HG03139 (cell line): ENCODE measurements around the gene ZNF605.
"Not testable (repeated sequence)": the region's sequence is repeated elsewhere in the genome, so short reads cannot be mapped to it uniquely, and the experiment has no call there.

Source experiments
- ATAC-seq: cut with Tn5 transposase; IDR thresholded peaks from one replicate; pipeline ENCODE4 v1.9.1; 2021; ENCODE audit not compliant: unreplicated experiment

Gene ZNF605

DNA sequence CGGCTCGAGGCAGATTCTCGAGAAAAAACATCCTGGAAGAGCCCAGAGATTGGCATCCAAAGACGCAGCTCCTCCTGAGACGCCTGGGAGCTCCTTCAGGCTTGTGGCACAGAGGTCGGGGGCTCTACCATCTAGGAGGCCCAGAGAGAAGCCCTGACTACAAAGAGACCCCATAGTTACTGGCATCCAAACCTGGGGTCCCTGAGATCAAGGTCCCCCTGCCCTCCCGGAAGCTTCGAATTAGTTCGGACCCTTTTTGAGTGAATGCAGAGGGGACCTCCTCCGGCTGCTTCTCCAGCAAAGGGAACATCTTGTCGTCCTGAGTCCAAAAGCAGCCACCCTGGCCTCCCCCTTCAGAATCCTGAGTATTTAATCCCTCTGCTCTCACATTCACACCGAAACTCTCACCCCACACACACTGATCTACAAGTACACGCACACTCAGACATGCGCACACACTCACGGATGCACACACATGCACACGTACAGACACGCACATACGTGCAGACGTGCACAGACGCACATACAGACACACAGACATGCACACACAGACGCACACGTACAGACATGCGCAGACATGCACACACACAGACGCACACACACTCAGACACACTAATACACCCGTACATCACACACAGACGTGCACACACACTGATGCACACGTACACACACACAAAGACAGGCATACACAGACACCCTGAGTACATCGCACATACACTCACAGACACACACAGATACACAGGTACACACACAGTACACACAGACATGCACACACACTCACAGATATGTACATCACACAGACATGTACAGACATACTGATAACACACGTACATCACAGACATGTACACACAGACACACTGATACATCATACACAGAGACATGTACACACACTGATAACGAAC is 5.9 kb downstream of the ZNF605 start:
- no peak for ATAC-seq

DNA sequence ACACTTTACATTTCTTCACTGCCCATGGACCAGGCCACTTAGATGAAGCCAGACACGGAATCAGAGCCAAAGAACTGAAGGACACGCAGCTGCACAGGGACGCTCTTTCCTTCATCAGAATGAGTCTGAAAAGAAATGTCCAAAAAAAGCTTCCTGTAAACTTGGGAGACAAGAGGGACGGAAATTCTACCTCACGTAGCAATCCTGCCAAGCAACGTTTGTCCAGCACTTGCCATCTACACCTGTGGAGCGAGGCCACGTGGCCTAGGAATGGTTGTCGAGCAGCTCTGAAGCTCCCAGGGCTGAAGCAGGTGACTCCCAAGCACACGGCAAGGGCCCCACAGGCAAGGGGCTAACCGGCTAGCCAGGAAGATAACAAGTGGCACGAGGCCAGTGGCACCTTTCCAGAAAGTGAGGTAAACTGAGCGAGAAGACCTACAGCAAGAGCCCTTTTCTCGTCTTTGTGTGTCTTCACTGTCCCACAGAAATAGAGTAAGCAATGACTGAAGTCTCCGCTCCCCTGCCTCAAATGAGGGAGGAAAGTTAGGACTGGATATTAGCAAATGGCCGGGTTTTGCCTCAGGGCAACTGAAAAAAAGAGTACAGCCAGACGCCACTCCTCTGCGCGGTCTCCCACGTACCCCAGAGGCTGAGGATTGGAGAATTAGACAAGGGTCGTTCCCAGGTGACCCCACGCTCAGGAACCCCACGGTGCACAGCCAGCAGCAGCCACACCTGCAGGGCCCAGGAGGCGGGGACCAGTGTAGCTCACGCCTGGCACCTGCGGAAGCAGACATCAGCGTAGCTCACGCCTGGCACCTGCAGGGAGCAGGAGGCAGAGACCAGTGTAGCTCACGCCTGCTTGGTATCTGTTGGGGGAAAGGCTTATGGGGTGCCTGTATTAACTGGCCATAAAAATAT is 7.7 kb downstream of the ZNF605 start:
- ATAC-seq, result no peak

DNA sequence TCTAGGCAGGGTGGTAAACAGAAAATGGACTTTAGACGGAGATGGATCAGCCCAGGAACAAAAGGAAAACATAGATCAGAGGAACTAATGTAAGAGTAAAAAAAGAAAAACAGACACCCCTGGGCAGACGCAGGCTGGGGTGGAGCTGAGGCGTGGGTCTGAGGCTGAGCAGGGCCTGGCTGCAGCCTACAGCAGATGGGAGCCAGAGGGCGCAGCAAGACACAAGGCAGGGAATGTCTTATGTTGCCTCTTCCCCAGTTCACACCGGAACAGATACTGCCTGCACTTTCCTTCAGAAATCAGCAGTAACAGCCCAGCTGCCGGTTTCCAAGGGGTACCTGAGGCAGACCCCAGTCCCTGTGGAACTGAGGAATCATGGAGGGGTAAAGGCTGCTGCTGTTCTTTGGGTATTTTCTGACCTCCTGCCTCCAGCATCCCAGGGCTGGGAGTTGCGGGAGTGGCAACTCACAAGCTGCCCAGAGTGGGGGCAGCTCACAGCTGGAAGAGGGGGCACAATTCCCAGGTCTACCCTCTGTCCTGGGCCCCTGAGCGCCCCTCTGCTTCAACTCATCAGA is 9.8 kb downstream of the ZNF605 start:
- no peak for ATAC-seq

DNA sequence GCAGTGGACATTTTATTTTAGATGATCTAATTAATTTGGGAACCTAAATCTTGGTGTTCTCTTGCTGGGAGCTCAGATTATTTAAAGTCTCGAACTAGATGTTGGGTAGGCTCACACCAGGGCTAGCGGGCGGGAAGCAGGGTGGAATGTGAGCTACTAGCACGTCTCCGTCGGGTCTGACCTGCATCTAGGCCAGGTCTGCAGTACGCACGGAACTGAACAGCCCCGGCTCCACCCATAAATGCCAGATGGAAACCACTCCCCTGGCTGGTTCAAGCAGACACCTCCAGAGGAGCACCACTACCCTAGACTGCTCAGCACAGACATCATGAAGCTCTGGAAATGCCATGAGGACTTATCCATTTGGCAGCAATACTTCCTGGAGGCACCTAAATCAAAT is 10.3 kb downstream of the ZNF605 start:
- ATAC-seq, result no peak

DNA sequence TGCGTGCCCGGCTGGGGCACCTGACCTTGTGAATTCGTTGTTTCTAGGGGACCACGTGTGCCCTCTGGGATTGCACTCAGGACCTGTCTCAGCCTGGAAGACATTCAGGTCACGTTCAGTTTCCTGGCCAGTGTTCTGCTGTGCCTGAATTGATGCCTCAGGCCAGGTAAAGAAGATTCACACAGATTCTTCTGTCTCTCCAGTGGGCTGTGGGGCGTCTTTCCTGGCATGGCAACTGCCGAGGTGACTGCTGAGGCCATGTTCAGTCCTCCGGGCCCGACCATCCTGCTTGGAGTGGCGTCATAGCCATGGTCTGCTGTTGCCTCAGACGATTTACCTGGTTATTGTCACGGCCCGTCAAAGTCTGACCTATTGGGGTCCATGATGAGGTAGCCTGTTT is 13.5 kb downstream of the ZNF605 start:
- ATAC-seq, result no peak

DNA sequence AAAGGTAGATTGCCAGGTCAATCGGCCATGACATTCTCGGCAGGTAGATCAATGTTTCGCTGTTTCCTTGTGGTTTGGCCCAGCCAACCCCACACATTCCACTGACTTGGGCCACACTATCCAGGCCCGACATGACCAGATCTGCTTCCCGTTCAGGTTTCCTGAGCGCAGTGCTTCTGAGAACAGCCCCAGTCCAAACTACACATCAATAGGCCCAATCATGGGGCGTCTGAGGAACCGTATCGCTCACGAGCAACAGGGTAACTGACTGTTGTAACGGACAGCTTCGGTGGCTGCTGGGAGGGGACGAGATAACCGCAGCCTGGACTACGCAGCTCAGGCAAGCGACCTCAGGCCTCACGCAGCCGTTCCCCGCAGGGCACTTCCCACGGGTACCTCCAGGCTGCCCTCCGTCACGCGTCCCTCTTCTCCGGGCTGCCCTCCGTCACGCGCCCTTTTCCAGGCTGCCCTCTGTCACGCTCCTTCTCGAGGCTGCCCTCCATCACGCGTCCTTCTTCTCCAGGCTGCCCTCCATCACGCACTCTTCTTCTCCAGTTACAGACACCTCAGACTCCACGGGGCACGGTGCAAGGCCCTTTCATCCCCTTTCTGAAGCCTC is 14.7 kb downstream of the ZNF605 start:
- ATAC-seq, result no peak

DNA sequence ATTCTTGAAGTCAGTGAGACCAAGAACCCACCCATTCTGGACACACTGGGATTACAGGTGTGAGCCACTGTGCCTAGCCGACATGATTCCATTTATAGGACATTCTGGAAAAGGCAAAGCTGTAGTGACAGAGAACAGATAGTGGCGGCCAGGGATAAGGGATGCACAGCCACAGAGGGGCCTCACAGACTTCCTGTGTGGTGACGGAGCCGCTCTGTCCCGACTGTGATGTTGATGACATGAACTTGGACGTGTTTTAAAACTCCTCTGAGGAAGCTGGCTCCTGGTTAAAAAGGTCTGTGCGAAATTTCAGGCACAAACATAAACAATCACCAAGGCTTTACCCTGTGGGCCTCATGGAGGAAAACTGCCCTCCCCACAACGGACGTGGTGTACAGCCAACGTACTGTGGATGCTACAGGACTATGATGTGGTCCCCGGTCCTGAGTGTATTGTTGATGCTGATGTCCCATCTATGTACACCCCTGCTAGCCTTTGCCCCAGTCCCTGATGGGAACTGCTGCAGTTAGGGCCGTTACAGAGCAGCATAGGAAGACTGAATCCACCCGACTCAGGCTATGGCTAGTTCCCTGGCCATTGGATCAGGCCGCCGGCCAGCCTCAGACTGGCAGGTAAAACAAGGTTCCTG is 15.9 kb downstream of the ZNF605 start:
- no peak for ATAC-seq

DNA sequence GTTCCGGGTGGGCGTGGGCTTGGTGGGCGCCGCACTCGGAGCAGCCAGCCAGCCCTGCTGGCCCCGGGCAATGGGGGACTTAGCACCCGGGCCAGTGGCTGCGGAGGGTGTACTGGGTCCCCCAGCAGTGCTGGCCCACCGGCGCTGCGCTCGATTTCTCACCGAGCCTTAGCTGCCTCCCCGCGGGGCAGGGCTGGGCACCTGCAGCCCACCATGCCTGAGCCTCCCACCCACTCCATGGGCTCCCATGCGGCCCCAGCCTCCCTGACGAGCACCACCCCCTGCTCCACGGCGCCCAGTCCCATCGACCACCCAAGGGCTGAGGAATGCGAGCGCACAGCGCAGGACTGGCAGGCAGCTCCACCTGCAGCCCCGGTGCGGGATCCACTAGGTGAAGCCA is 17.3 kb downstream of the ZNF605 start:
- not testable (repeated sequence) for ATAC-seq

DNA sequence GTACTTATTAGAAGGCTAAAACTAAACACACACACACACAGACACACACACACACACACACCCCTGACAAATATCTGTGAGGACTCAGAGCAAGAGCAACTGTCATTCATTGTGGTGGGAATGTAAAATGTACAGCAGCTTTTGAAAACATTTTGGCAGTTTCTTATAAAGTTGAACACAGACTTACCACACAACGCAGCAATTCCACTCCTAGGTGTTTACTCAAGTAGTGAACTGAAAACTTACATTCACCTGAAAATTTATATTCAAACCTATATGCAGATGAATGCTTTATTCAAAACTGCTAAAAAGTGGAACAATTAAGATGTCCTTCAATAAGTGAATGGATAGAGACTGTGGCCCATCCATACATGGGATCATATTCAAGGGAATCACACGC is 18.6 kb downstream of the ZNF605 start:
- no peak for ATAC-seq

DNA sequence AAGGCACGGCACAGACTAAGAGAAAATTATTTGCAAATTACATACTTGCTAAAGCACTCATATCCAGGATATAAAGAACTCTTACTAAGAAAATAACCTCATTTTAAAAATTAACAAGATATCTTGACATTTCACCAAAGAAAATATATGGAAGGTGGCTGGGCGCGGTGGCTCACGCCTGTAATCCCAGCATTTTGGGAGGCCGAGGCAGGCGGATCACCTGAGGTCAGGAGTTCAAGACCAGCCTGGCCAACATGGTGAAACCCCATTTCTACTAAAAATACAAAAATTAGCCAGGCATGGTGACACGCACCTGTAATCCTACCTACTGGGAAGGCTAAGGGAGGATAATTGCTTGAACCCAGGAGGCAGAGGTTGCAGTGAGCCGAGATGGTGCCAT is 19.2 kb downstream of the ZNF605 start:
- not testable (repeated sequence) for ATAC-seq

DNA sequence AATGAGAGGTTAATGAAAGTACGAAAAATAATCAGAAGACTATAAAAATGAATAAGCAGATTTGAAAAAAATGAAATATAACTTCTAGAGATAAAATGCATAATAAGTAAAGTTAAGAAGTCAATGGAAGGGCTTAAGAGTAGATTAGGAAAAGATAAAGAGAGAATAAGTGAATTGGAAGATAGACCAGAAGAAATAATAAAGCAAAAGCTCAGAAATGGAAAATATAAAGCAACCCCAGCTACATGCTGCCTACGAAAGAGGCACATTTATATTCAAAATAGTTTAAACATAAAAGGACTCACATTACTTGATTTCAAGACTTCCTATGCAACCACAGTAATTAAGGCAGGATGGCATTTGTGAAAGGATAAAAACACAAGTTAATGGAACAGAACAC is 19.9 kb downstream of the ZNF605 start:
- no peak for ATAC-seq

DNA sequence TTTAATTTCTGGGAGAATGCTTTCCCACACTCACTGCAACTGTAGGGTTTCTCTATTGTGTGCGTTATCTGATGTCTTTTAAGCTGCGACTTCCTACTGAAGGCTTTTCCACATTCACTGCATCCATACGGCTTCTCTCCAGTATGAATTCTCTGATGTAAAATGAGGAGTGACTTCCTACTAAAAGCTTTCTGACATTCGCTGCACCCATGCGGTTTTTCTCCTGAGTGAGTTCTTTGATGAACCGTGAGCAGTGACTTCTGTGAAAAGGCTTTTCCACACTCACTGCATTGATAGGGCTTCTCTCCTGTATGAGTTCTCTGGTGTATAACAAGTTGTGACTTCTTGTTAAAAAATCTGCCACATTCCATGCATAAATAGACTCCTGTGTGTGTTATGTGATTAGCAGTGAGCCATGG is 29.7 kb downstream of the ZNF605 start:
- ATAC-seq, result no peak

DNA sequence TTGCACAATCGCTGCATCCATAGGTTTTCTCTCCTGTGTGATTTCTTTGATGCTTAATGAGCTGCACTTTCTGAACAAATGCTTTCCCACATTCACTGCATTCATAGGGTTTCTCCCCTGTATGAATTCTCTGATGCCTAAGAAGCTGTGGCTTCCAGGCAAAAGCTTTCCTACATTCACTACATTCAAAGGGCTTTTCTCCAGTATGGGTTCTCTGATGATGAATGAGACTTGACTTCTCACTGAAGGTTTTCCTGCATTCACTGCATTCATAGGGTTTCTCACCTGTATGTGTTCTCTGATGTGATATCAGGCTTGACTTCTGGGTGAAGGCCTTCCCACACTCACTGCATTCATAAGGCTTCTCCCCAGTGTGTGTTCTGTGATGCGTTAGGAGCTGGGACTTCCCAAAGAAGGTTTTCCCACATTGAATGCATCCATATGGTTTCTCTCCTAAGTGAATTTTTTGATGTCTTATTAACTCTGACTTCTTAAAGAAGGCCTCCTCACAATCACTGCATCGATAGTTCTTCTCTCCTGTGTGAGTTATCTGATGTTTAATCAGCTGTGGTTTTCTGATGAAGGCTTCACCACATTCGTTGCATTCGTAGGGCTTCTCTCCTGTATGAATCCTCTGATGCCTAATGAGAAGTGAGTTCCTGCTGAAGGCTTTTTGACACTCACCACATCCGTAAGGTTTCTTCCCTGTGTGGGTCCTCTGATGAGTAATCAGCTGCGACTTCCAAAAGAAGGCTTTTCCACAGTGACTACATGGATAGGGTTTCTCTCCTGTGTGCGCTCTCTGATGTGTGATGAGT is 30.3 kb downstream of the ZNF605 start:
- ATAC-seq, result no peak

DNA sequence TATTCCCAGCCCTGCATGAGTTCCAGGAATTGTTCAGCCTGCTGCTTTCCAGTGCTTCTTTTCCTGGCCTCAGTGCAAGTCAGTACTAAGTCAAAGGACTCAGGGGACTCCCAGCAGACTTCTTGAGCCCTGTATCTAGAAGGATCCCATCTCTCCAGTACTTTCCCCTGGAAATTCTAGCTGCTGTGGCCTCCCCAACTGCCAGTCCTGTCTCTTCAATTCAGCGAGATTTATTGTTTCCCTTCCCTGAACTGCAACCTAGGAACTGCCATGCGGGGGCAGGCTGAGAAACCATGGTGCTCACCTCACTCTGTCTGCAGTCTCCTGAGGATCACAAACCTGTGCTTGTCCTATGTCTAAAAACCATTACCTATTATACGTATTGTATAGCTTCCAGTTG is 31.8 kb downstream of the ZNF605 start:
- ATAC-seq, result no peak

DNA sequence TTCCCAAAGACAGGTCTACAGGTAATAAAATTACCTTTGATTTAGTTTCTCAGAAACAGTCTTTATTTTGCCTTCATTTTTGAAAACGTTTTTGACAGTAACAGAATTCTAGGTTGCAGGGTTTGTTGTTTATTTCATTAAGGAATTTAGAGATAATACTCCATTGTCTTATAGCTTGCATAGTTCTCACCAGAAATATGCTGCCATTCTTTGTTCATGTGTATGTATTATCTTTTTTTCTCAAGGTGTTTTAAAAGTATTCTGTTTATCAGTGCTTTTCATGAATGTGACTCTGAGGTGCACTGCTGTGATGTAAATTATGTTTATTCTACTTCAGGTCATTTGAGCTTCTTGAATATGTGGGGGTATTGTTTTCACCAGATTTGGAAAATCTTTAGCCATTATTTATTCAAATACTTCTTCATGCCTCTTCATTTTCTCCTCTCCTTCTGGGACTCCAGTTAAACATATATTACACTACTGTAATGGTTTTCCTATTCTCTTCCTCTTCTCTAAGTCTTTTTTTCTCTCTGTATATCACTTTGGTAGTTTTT is 32.7 kb downstream of the ZNF605 start:
- ATAC-seq, result no peak

DNA sequence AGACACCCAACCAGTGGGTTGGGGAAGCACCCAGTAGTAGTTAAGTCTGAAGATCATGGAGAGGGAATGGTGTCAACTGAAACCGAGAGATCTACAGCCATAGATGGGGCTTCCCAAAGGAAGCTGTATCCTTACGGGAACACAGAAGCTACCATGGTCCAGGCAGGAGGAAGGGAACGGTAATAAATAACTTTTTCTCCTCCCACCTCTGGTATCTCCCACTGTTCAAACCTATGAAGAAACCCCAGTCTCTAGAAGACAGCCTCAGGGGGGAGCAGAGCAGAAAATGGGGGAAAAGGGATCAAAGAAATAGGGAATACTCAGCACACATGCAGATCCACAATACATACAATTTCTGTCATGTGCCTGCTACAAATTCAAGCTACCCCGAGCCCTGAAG is 33.4 kb downstream of the ZNF605 start:
- no peak for ATAC-seq

DNA sequence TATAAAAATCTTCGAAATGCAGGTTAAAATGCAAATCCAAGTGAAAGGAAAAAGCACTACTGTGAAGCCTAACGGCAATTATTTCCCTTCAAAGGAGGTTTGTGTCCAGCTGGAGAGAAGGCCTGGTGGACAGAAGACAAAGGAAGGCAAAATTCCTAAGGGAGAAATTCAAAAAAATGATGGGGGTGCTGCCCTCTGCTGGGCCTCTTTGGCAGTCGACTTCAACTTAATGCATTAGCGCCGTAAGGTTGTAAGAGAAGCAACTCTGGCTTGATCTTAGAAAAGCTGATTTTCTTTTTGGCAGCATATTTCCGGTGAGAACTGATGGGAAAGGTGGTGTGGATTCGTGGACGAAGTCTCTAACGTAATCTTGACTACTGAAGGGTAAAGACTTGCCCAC is 34.4 kb downstream of the ZNF605 start:
- ATAC-seq, result no peak

DNA sequence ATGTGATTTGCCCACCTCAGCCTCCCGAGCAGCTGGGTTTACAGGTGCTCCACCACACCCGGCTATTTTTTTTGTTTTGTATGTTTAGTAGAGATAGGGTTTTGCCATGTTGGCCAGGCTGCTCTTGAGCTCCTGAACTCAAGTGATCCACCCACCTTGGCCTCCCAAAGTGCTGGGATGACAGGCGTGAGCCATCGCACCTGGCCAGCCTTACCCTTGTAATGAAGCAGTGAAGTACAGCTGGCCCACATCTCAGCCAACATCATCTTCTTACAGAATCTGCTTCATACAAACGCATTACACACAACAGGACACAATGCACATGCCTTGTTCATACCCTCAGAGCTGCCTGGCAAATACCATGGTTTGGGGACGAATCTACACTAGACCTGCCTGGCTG is 37.4 kb downstream of the ZNF605 start:
- ATAC-seq, result no peak

DNA sequence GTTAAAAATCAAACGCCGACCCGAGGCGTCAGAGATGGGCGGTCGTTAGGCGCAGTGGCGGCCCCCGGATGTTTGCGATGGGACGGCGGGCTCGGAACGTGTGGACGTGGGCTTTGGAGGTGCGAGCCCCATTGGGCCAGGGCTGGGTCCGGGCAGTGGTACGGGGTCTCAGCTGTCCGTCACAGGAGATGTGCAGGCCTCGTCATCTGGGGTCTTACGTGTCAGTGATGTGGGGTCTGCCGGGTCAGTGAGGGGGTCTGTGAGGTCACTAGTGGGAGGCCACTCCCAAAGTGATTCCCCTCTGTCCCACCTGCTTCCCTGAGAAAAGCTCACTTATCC is 47.1 kb downstream of the ZNF605 start:
- ATAC-seq, result no peak
